Muscle layer of colon (tissue), 2 donors: Measurements from ENCODE around the gene WNT7B.

Experiments
- H3K27ac ChIP-seq: one replicate; pipeline ENCODE4 v1.7.0; 2013; ENCODE audit warnings: low read depth, mild to moderate bottlenecking, low read length, moderate library complexity
- H3K27me3 ChIP-seq, 2 donors: one replicate each; pipeline ENCODE4 v1.7.0; 2013; ENCODE audit warnings: low read length in 2 of 2, mild to moderate bottlenecking in 2 of 2; ENCODE audit not compliant: insufficient read depth in 2 of 2, control insufficient read depth in 1 of 2
- H3K36me3 ChIP-seq: one replicate; pipeline ENCODE4 v1.7.0; 2013; ENCODE audit warnings: mild to moderate bottlenecking, low read length; ENCODE audit not compliant: insufficient read depth
- H3K4me1 ChIP-seq: one replicate; pipeline ENCODE4 v1.7.0; 2013; ENCODE audit warnings: mild to moderate bottlenecking, low read length; ENCODE audit not compliant: insufficient read depth
- H3K4me3 ChIP-seq, 2 donors: one replicate each; pipeline ENCODE4 v1.7.0; 2013; ENCODE audit warnings: low read length in 2 of 2, low read depth in 1 of 2, mild to moderate bottlenecking in 1 of 2, moderate library complexity in 1 of 2
- H3K9ac ChIP-seq: one replicate; pipeline ENCODE4 v1.7.0; 2013; ENCODE audit warnings: low read length
- H3K9me3 ChIP-seq: one replicate; pipeline ENCODE4 v1.7.0; 2013; ENCODE audit warnings: mild to moderate bottlenecking, low read length
- donor health status: abdominal sarcoma.
- donor health status: Adenocarcinoma of cecum.

Gene WNT7B

GRCh38 chr22:45999379-45999971, 22.5 kb upstream of the WNT7B start:
- Histone ChIP-seq H3K27me3 (no peaks in the 10 kb centered on the region), H3K9me3 (no peaks in the 10 kb centered on the region), H3K4me1 (peaks cover 43% of the 10 kb centered on the region), H3K9ac (no peak overlapping the region), H3K36me3 (no peaks in the 10 kb centered on the region), H3K27ac (no peak overlapping the region), H3K4me3 (no peak overlapping the region)

DNA sequence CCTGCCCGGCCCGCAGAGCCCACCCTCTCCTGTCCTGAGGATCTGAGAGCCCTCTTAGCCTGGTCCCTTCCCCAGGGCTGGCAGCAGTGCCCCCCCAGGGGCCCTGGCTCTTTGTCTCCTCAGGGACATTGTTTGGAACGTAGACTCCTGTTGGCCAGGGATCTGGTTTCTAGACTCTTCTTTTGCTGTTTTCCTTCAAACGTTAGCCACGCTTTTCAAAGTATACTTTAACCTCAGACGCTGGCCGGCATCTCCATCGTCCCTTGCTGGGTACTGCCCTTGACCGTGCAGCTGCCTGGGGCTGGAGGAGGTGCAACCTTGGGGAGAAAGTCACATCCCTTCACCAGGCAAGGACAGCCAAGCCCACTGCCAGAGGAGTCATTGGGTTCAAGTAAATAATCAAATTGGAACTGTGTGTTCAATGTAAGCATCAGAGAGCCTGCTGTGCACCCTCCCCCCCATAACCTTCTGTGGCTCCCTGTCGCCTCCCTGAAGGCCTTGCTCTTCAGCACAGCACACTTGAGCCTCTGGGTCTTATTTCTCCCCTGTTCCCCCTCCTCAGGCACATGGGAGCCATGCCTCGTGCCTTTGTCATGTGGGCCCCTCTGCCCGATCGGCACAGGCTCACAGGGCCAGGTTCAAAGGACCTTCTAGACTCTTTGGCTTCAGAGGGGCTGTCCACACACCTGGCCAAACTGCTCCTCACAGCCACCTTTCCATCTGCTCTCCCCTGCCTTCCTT, 21.8 kb upstream of the WNT7B start:
- Histone ChIP-seq H3K36me3 (no peaks in the 10 kb centered on the region), H3K4me1 (peaks cover 45% of the 10 kb centered on the region), H3K4me3 (no peak overlapping the region), H3K9ac (no peak overlapping the region), H3K9me3 (no peaks in the 10 kb centered on the region), H3K27me3 (no peaks in the 10 kb centered on the region), H3K27ac (peak overlapping the region; percentile 88)

DNA sequence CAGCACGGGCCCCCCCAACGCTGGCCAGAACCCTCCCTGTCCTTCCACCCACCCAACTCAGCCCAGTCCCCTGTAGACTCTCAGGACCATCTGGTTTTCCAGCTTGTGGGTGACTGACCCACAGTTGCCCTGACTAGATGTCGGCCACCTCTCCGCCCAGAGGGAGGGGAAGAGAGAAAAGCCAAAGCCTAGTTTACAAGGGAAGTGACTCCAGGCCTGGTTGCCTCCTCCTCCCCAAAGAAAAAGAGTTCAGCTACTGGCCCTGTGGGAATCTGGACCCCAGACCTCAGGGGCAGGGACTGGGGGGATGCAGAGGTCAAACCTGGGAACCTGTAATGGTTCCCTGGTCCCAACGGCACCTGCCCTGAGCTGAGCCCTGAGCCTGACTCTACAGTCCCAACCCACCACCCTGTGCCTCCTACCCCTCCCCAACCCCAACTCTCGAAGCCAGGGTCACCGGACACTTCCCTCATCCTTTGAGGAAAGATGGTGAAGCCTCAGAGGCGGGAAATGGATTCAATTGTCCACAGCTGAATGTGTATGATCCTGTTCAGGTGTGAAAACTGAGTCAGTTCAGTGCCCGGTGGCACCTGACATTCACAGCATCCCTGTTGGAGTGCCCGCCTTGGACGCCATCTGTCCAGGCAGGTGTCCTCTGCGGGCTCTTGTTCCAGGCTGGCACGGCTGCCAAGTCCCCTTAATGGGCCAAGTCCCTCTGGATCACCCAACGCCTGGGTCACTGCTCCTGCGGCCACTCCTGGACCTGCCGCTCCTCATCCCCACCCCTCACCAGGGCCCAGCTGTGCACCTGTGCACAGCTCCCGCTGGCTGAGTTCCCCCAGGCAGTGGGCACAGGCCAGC, 21.0 kb upstream of the WNT7B start:
- no peaks in the 10 kb centered on the region for H3K36me3 ChIP-seq
- H3K4me1 ChIP-seq, result peaks cover 45% of the 10 kb centered on the region
- H3K4me3 ChIP-seq, result no peak overlapping the region
- no peak overlapping the region for H3K9ac ChIP-seq
- no peaks in the 10 kb centered on the region for H3K9me3 ChIP-seq
- H3K27me3 ChIP-seq, result no peaks in the 10 kb centered on the region
- peak overlapping the region; percentile 88 for H3K27ac ChIP-seq

DNA sequence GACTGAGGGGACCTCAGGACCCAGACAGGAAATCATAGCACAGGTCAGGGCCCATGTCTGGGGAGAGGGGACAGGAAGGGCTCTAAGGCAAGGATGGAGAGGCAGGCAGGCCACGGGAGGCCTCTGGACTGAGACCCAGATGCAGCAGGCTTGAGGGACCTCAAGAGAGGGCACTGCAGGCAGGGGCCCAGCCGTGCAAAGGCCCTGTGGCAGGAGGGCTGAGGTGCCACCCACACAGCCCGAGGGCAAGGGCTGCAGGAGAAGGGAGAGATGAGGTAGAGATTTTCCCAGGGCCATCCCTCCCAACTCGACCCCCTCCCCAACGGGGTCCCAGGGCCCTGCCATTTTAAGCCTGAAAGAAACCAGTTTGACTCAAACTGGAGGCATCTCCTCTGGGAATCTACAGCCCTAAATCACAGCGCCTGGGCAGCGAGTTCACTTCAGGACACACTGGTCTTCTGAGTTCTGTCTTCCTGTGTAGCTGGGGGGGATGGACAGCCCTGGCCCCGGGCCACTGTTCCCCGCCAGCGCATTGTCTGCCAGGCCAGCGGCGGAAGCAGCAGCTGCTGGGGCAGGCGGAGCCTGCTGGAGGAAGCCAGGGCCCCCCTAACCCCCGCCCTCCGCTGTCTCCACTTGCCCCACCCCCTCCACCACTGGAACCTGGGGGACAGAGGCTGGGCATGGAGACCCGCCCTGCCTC, 20.3 kb upstream of the WNT7B start:
- H3K4me1 ChIP-seq, result peaks cover 45% of the 10 kb centered on the region
- H3K9ac ChIP-seq, result no peak overlapping the region
- H3K27me3 ChIP-seq, result no peaks in the 10 kb centered on the region
- H3K36me3 ChIP-seq, result no peaks in the 10 kb centered on the region
- no peaks in the 10 kb centered on the region for H3K9me3 ChIP-seq
- peak overlapping the region; percentile 14 to 22 for H3K4me3 ChIP-seq
- peak overlapping the region; percentile 88 for H3K27ac ChIP-seq

DNA sequence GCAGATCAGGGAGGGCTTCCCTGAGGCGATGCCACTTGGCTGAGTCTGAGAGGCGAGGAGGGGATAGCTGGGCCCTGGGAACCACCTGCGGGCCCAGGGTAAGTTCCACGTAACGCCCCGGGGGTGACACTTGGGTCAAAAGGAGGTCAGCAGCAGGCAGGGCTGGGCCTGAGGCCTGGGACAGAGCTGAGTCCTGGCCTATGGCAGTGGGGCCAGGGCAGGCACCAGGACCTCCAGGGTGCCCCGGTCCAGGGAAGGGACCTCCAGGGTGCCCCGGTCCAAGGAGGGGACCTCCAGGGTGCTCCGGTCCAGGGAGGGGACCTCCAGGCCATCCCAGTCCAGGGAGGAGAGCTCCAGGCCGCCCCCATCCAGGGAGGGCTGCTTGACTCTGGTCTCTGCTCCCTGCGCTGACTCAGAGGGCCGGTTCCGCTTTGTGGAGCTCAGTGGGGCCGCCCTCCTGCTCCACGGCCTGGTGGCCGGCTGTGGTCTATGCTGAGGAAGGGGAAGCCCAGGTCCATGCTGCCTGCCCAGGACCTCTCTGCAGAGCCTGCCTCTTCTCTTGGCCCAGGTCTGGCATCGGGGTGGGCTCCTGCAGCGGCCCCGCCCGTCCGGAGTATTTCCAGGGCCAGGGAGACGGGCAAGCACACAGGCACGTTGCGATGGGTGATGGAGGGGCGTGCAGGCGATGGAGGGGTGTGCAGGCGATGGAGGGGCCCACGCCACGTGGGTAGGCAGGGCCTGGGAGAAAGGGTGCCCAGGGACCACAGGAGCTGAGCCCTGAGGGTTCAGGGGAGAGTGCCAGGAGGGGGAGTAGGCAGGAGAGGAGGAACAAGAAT, 19.5 kb upstream of the WNT7B start:
- peak overlapping the region; percentile 14 to 22 for H3K4me3 ChIP-seq
- no peaks in the 10 kb centered on the region for H3K36me3 ChIP-seq
- peaks cover 45% of the 10 kb centered on the region for H3K4me1 ChIP-seq
- H3K9ac ChIP-seq, result no peak overlapping the region
- no peaks in the 10 kb centered on the region for H3K9me3 ChIP-seq
- H3K27me3 ChIP-seq, result no peaks in the 10 kb centered on the region
- peak overlapping the region; percentile 87 for H3K27ac ChIP-seq

DNA sequence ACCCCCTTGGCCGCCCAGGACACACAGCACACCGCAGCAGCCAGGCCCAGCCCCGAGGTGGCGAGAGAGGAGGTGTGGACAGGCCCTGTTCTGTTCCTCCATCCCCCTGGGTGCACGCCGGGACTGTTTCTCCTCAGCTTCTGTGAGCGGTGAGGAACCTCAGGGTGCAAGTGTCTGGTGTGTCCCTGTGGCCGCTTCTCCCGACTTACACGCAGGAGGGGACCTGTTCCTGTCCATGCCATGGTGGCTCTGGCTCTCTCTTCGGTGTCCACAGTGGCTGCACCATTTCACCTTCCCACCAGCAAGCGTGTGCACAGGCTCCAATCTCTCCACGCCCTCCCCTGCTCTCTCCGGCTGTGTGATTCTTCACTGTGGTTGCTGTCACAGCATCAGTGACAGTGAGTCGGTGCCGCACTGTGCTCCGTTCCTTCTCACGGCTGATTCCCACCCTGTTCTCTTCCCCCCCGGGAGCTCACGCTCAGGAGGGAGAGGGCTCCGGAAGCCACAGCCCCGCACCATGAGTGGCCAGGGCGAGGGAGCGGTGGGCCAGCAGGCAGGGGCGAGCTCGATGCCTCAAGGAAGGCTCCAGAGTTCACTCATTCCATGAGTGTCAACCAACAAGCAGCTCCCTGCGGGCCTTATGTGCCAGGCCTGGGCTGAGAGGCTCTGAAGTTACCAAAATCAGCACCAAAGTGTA, 18.6 kb upstream of the WNT7B start:
- Histone ChIP-seq H3K27me3 (no peaks in the 10 kb centered on the region), H3K4me3 (no peak overlapping the region), H3K4me1 (peaks cover 45% of the 10 kb centered on the region), H3K9ac (no peak overlapping the region), H3K36me3 (no peaks in the 10 kb centered on the region), H3K9me3 (no peaks in the 10 kb centered on the region), H3K27ac (peak overlapping the region; percentile 87)

- H3K27ac ChIP-seq, result no peak overlapping the region
- H3K4me3 ChIP-seq, result no peak overlapping the region
- no peaks in the 10 kb centered on the region for H3K27me3 ChIP-seq
- H3K36me3 ChIP-seq, result no peaks in the 10 kb centered on the region
- H3K9me3 ChIP-seq, result no peaks in the 10 kb centered on the region
- no peak overlapping the region for H3K9ac ChIP-seq
- peaks cover 45% of the 10 kb centered on the region for H3K4me1 ChIP-seq
Observed at GRCh38 chr22:45994491-45995404, 17.8 kb upstream of the WNT7B start.

GRCh38 chr22:45993841-45994240, 16.9 kb upstream of the WNT7B start:
- no peak overlapping the region for H3K4me3 ChIP-seq
- no peak overlapping the region for H3K27ac ChIP-seq
- H3K9me3 ChIP-seq, result no peaks in the 10 kb centered on the region
- H3K9ac ChIP-seq, result no peak overlapping the region
- H3K36me3 ChIP-seq, result no peaks in the 10 kb centered on the region
- no peaks in the 10 kb centered on the region for H3K27me3 ChIP-seq
- H3K4me1 ChIP-seq, result peaks cover 44% of the 10 kb centered on the region

DNA sequence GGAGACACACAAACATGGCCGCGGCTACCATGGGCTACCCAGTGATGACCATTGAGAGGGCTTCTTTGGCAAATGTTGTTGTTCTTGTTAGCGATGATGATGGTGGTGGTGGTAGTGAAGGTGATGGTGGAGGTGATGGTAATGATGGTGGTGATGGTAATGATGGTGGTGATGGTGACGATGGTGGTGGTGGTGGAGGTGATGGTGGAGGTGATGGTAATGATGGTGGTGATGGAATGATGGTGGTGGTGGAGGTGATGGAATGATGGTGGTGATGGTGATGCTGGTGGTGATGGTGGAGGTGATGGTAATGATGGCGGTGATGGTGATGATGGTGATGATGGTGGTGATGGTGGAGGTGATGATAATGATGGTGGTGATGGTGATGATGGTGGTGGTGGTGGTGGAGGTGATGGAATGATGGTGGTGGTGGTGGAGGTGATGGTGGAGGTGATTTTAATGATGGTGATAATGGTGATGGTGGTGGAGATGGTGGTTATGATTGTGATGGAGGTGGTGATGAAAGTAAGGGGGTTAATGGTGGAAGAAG, 16.3 kb upstream of the WNT7B start:
- peaks cover 38% of the 10 kb centered on the region for H3K4me1 ChIP-seq

More for the DNA sequence above, 16.3 kb upstream of the WNT7B start:
- Histone ChIP-seq H3K27ac (no peak overlapping the region), H3K4me3 (no peak overlapping the region), H3K36me3 (no peaks in the 10 kb centered on the region), H3K27me3 (no peaks in the 10 kb centered on the region), H3K9ac (no peak overlapping the region), H3K9me3 (no peaks in the 10 kb centered on the region)
